ENCODE data around the gene CAPZA1.

Gene CAPZA1

GRCh38 chr1:112702420-112703261, 83.0 kb downstream of the CAPZA1 start:
- TF ChIP-seq, protein P1, sequence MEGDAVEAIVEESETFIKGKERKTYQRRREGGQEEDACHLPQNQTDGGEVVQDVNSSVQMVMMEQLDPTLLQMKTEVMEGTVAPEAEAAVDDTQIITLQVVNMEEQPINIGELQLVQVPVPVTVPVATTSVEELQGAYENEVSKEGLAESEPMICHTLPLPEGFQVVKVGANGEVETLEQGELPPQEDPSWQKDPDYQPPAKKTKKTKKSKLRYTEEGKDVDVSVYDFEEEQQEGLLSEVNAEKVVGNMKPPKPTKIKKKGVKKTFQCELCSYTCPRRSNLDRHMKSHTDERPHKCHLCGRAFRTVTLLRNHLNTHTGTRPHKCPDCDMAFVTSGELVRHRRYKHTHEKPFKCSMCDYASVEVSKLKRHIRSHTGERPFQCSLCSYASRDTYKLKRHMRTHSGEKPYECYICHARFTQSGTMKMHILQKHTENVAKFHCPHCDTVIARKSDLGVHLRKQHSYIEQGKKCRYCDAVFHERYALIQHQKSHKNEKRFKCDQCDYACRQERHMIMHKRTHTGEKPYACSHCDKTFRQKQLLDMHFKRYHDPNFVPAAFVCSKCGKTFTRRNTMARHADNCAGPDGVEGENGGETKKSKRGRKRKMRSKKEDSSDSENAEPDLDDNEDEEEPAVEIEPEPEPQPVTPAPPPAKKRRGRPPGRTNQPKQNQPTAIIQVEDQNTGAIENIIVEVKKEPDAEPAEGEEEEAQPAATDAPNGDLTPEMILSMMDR (conservative IDR thresholded peaks at IDR 0.05) = no peak
- TF ChIP-seq ZFX (IDR thresholded peaks at IDR 0.05) = no peak
- 0 out of 2 replicates have a peak overlapping the region, but pooled peaks have one; percentile 68 for H3K27ac ChIP-seq

GRCh38 chr1:112703706-112704105, 84.1 kb downstream of the CAPZA1 start:
- no peak for TF ChIP-seq ZFX (IDR thresholded peaks at IDR 0.05)
- TF ChIP-seq, protein P1 (conservative IDR thresholded peaks at IDR 0.05) = no peak
- H3K27ac ChIP-seq = peak overlapping the region; percentile 99

DNA sequence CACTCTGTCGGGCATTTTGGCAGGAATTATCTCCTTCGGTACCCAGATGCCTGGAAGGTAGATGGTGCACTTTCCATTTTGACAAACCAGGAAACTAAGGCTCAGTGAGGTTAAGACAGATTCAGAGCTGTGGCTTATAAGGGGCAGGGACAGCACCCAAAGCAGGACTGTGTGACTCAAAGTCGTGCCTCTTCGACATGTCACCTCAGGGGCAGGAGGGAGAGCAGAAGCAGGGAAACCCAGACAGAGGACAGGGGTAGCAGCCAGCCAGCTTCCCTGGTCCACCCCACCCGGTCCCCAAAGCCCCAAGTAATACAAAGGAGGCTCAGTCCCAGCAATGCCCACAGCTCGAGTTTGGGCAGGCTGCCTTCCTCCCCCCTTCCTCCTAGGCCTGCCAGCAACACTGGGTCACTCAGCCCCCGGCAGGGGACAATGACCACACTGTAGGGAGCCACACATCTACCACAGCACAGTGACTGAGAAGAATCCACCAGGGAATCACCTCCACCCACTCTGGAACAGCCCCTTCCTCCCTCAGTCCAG, 84.8 kb downstream of the CAPZA1 start:
- TF ChIP-seq, protein P1 (conservative IDR thresholded peaks at IDR 0.05) = no peak
- TF ChIP-seq ZFX (IDR thresholded peaks at IDR 0.05) = no peak
- peak overlapping the region; percentile 99 for H3K27ac ChIP-seq

DNA sequence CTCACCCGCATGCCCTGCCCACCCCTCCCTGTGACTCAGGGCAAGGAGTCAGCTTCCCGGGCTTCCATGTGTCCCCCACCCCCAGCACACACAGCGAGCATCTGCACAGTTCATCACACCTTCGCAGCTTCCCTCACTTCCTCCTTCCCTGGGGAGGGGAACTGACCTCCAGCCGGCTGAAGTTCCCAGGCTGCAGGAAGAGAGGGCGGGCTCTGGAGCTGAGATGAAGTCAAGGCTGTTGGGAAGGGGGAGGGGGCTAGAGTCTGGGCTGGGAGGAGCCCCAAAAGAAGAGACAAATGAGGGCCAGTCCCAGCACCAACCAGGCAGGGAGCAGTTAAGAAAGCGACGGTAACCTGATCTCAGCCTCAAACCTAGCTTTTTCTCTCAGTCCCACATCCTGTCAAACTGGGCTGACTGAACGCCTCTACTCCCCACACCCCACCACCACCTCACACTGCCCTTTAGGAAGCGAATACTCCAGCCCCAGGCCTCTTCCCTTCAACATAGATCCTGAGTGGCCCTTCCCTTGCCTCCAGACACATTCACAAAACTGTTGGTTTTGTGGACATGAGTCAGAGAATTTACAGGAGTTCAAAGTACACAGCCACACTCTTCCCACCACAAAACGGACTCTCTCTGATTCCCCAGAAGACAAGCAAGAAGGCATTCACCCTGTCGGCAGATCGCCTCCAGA, 85.4 kb downstream of the CAPZA1 start:
- H3K27ac ChIP-seq = peak overlapping the region; percentile 99
- TF ChIP-seq ZFX (IDR thresholded peaks at IDR 0.05) = no peak
- TF ChIP-seq, protein P1 (conservative IDR thresholded peaks at IDR 0.05) = no peak

DNA sequence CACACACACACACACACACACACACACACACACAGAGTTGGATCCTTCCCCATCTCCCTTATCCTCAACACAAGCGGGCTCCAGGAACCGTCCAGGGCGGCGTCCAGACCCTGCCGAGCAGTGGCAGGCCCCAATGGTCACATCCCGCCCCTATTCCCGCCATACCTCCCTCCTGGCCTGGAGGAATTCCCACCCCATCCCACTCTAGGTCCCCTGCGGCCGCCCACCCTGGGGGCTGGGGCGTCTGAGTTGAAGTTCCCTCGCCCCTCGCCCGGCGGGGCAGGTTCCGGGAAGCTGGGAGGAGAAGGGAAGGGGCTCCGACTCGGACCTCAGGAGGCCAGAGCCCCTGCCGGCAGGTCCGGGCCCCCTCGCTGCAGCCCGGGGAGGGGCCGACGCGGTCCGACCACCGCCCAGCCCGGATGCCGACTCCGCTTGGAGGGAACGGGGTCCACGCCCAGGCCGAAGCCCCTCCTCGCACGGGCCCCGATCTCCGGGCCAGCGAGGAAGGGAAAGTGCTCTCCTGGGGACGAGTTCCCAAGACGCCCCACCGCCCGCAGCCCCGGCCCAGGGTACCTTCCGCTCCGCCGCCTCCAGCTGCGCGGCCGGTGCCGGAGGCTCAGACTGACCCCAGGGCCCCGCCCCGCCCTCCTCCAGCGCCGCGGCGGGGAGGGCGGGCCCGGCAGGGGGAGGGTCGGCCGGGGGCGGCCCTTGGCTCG, 87.0 kb downstream of the CAPZA1 start, which contains the start of gene RHOC:
Gene RHOC, minus strand, starts transcription at position 623 of the 716 bp plus-strand sequence. CDS start 3,328 bp downstream, outside the sequence.
- peak within 1 kb of the TSS; percentile 99 for H3K27ac ChIP-seq

DNA sequence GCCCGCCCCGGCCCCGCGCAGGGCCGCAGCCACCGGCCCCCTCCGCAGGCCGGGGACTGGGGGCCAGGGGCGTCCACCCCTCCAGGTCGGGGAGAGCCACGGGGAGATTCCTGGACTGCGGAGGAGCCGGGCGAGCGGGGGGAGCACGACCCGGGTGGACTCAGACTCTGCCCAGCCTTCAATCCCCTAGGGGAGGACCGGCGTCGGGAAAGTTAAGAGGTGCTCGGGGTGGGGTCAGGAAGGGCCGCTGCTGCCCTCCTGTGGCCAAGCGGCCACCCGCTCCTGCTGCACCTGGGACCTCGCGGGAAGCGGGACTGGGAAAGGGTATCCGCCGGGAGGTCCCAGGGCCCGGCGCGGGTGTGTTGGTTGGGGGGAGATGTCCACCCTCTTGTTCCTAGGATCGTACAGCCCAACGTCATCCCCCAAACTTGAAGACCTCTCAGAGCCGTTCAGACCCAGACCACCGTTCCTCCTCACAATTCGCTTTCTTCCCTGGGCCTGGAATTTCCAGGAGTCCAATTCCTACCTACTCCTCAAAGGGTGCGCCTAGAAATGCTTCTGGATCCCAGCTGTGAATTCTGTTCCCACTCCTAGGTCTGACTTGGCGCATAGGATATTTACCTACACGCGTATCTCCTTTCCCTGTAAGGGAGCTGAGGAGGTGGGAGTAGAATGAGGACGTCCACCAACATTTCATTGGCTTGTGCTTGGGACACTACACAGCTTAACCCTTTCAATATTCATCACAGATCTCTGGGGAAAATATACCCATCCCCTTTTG, 87.8 kb downstream of the CAPZA1 start:
- H3K27ac ChIP-seq = peak overlapping the region; percentile 99
- no peak for TF ChIP-seq ZFX (IDR thresholded peaks at IDR 0.05)
- TF ChIP-seq, protein P1 (conservative IDR thresholded peaks at IDR 0.05) = peak; percentile 98

More for the DNA sequence above, 87.0 kb downstream of the CAPZA1 start, which contains the start of gene RHOC:
- TF ChIP-seq, protein P1 (conservative IDR thresholded peaks at IDR 0.05) = no peak
- peak; percentile 35; the same call in 1 of the 2 replicates for TF ChIP-seq ZFX (IDR thresholded peaks at IDR 0.05)
